Measurements from ENCODE around the gene RIC8B.

GRCh38 chr12:106767954-106768822, 6.3 kb upstream of the RIC8B start:
- TF ChIP-seq, protein P1, sequence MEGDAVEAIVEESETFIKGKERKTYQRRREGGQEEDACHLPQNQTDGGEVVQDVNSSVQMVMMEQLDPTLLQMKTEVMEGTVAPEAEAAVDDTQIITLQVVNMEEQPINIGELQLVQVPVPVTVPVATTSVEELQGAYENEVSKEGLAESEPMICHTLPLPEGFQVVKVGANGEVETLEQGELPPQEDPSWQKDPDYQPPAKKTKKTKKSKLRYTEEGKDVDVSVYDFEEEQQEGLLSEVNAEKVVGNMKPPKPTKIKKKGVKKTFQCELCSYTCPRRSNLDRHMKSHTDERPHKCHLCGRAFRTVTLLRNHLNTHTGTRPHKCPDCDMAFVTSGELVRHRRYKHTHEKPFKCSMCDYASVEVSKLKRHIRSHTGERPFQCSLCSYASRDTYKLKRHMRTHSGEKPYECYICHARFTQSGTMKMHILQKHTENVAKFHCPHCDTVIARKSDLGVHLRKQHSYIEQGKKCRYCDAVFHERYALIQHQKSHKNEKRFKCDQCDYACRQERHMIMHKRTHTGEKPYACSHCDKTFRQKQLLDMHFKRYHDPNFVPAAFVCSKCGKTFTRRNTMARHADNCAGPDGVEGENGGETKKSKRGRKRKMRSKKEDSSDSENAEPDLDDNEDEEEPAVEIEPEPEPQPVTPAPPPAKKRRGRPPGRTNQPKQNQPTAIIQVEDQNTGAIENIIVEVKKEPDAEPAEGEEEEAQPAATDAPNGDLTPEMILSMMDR (IDR thresholded peaks at IDR 0.05; ENCODE audit: control extremely low read depth in 1 of 3, insufficient read depth in 1 of 3, low read depth in 1 of 3, low read length in 3 of 3), result no peak
- TF ChIP-seq SUZ12 (IDR thresholded peaks at IDR 0.05; ENCODE audit: low read length) (no peak), SIX5 (IDR thresholded peaks at IDR 0.05; ENCODE audit: low read depth, low read length) (no peak)
